ENCODE results near the gene TCAF1. TPM values are rescaled to one million over a fixed set of nuclear protein-coding genes. Genes with fewer than 3 reads are reported as not detected.

The TCAF1 gene
- total RNA-seq, 1 donor, result 77.1 TPM

DNA sequence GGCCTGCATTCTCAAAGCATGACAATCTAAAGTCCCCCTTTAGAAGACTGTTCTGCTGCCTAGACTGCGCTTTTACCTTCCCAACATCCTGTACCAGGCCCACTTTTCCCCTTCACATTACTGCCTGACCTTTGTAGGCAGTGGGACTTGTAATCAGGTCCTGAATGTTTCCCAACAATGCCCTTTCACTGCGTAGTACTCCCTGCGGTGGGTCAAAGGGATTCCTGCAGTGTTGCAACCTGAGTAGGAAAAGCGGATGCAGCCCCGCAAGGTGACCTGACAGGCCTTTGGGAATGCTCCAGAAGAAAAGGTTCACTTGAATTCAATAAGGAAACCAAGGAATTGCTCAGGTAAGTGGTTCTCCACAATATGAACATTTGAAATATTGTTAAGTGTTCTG is 4.9 kb upstream of the TCAF1 start:
- H3K36me3 ChIP-seq (ENCODE audit: insufficient read depth, low read length), result no peaks in the 10 kb centered on the region
- DNase-seq (ENCODE audit: insufficient read length, low spot score, missing footprints), result no peak
- TF ChIP-seq, protein P1, sequence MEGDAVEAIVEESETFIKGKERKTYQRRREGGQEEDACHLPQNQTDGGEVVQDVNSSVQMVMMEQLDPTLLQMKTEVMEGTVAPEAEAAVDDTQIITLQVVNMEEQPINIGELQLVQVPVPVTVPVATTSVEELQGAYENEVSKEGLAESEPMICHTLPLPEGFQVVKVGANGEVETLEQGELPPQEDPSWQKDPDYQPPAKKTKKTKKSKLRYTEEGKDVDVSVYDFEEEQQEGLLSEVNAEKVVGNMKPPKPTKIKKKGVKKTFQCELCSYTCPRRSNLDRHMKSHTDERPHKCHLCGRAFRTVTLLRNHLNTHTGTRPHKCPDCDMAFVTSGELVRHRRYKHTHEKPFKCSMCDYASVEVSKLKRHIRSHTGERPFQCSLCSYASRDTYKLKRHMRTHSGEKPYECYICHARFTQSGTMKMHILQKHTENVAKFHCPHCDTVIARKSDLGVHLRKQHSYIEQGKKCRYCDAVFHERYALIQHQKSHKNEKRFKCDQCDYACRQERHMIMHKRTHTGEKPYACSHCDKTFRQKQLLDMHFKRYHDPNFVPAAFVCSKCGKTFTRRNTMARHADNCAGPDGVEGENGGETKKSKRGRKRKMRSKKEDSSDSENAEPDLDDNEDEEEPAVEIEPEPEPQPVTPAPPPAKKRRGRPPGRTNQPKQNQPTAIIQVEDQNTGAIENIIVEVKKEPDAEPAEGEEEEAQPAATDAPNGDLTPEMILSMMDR (IDR thresholded peaks at IDR 0.05; ENCODE audit: extremely low read depth, low read depth, low read length), result no peak

DNA sequence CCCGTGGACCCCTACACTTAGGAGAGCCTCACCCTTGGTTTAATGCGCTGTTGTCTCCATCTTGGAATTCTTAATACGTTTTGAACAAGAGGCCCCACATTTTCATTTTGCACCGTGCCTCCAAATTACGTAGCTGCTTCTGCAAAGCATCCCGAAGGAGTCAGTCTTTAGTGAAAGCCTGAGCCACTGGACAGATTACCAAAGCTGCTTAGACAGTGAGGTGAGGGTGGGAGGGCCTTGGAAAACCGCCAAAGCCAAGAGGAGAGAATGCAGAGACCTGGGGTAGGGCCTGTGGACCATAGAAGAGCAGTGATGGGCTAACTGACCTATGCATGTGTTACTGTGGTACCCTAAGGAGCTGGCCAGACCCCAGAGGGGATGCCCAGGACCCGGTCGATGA is 4.2 kb upstream of the TCAF1 start:
- Histone ChIP-seq H3K27me3 (ENCODE audit: insufficient read depth, low read length) (no peaks in the 10 kb centered on the region), H2AFZ (ENCODE audit: low read length) (no peak overlapping the region), H3K27ac (ENCODE audit: low read depth, low read length) (no peak overlapping the region), H3K4me2 (ENCODE audit: insufficient read depth, low read length) (no peak overlapping the region), H3K36me3 (ENCODE audit: insufficient read depth, low read length) (no peaks in the 10 kb centered on the region), H3K4me1 (ENCODE audit: insufficient read depth, low read length) (peaks cover 5% of the 10 kb centered on the region), H4K20me1 (ENCODE audit: insufficient read depth, low read length) (no peaks in the 10 kb centered on the region), H3K79me2 (ENCODE audit: insufficient read depth, low read length) (peaks cover 4% of the 10 kb centered on the region), H3K9me3 (ENCODE audit: low read depth, low read length) (no peaks in the 10 kb centered on the region), H3K4me3 (ENCODE audit: insufficient read depth, low read length) (no peak overlapping the region)
- DNase-seq (ENCODE audit: insufficient read length, low spot score, missing footprints), result no peak
- TF ChIP-seq, protein P1 (IDR thresholded peaks at IDR 0.05; ENCODE audit: extremely low read depth, low read depth, low read length), result no peak

More for the DNA sequence above, 4.9 kb upstream of the TCAF1 start:
- Histone ChIP-seq H3K27ac (ENCODE audit: low read depth, low read length) (no peak overlapping the region), H2AFZ (ENCODE audit: low read length) (no peak overlapping the region), H3K9me3 (ENCODE audit: low read depth, low read length) (no peaks in the 10 kb centered on the region), H3K4me2 (ENCODE audit: insufficient read depth, low read length) (no peak overlapping the region), H3K79me2 (ENCODE audit: insufficient read depth, low read length) (no peaks in the 10 kb centered on the region), H3K4me1 (ENCODE audit: insufficient read depth, low read length) (peaks cover 4% of the 10 kb centered on the region), H4K20me1 (ENCODE audit: insufficient read depth, low read length) (no peaks in the 10 kb centered on the region), H3K27me3 (ENCODE audit: insufficient read depth, low read length) (no peaks in the 10 kb centered on the region), H3K4me3 (ENCODE audit: insufficient read depth, low read length) (no peak overlapping the region)

DNA sequence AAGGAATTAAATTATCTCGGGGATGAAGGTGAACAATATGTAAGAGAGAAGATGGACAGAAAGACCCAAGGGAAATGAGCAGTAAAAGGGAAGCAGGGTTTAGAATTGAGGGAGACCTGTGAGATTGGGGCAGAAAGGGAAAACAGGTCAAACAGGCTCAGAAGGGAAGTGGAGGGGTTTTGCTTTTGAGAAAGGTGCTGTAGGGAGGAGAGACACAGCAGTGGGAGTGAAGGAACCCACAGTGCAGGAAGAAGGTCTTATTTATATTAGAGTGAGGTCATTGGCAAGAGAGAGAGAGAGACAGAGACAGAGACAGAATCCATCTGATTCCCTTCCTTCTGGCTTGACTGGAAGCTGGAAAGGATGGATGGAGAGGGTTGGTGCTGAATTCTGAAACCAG is 3.5 kb upstream of the TCAF1 start:
- Histone ChIP-seq H2AFZ (ENCODE audit: low read length) (peak overlapping the region; percentile 5), H3K4me3 (ENCODE audit: insufficient read depth, low read length) (no peak overlapping the region), H3K36me3 (ENCODE audit: insufficient read depth, low read length) (no peaks in the 10 kb centered on the region), H3K4me1 (ENCODE audit: insufficient read depth, low read length) (peaks cover 11% of the 10 kb centered on the region), H4K20me1 (ENCODE audit: insufficient read depth, low read length) (peaks cover 4% of the 10 kb centered on the region), H3K9me3 (ENCODE audit: low read depth, low read length) (no peaks in the 10 kb centered on the region), H3K27me3 (ENCODE audit: insufficient read depth, low read length) (no peaks in the 10 kb centered on the region), H3K4me2 (ENCODE audit: insufficient read depth, low read length) (no peak overlapping the region), H3K79me2 (ENCODE audit: insufficient read depth, low read length) (peaks cover 10% of the 10 kb centered on the region), H3K27ac (ENCODE audit: low read depth, low read length) (no peak overlapping the region)
- no peak for DNase-seq (ENCODE audit: insufficient read length, low spot score, missing footprints)
- TF ChIP-seq, protein P1 (IDR thresholded peaks at IDR 0.05; ENCODE audit: extremely low read depth, low read depth, low read length), result no peak

DNA sequence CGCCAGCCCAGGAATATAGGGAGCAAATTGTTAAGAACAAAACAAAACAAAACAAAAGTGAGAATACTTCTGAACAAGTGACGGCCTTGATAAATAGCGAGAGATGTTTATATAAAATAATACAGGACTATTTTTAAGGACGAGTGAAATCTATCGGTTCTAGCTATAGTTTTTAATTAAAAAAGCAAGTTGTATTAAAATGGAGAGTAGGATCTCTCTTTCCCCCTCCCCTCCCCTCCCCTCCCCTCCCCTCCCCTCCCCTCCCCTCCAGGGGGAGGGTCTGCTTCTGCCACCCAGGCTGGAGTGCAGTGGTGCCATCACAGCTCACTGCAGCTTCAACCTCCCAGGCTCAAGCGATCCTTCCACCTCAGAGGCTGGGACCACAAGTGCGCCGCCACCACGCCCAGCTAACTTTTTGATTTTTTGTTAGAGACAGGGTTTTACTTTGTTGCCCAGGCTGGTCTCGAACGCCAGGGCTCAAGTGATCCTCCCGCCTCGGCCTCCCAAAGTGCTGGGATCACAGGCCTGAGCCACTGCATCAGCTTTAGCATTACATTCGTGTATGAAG is 440 bp upstream of the TCAF1 start:
- peaks cover 40% of the 10 kb centered on the region for H3K79me2 ChIP-seq (ENCODE audit: insufficient read depth, low read length)
- peak overlapping the region; percentile 96 for H3K4me2 ChIP-seq (ENCODE audit: insufficient read depth, low read length)
- no peak for DNase-seq (ENCODE audit: insufficient read length, low spot score, missing footprints)
- TF ChIP-seq, protein P1 (IDR thresholded peaks at IDR 0.05; ENCODE audit: extremely low read depth, low read depth, low read length), result no peak
- H2AFZ ChIP-seq (ENCODE audit: low read length), result peak overlapping the region; percentile 17
- peaks cover 16% of the 10 kb centered on the region for H3K4me1 ChIP-seq (ENCODE audit: insufficient read depth, low read length)
- peak overlapping the region; percentile 97 for H3K4me3 ChIP-seq (ENCODE audit: insufficient read depth, low read length)
- no peaks in the 10 kb centered on the region for H3K27me3 ChIP-seq (ENCODE audit: insufficient read depth, low read length)
- H3K36me3 ChIP-seq (ENCODE audit: insufficient read depth, low read length), result no peaks in the 10 kb centered on the region
- no peaks in the 10 kb centered on the region for H3K9me3 ChIP-seq (ENCODE audit: low read depth, low read length)
- no peak overlapping the region for H3K27ac ChIP-seq (ENCODE audit: low read depth, low read length)
- peaks cover 9% of the 10 kb centered on the region for H4K20me1 ChIP-seq (ENCODE audit: insufficient read depth, low read length)

Data from osteoblast (primary cell).